Left lung (tissue), 10 donors: ENCODE data around the gene OR51F1. TPM values are rescaled to one million over a fixed set of nuclear protein-coding genes. Genes with fewer than 3 reads are reported as not detected.

Experiments
- ATAC-seq: fragments of 200-7000 bp; cut with Tn5 transposase; one replicate; pipeline ENCODE4 v1.9.1; 2020; ENCODE audit warnings: moderate library complexity
- DNase-seq, 4 donors: peaks; one replicate each; pipeline ENCODE4 v3.0.0-alpha.2; 2013 to 2020
- H3K27ac ChIP-seq, 2 donors: fragments of 200-600 bp; sonication (generic) in 1 of 2; one replicate each; pipeline versions ENCODE4 v1.5.0 to v1.8.0; 2020 to 2021
- H3K27me3 ChIP-seq, 2 donors: fragments of 200-600 bp; sonication (generic) in 1 of 2; one replicate each; pipeline versions ENCODE4 v1.5.0 to v1.8.0; 2020 to 2021
- H3K36me3 ChIP-seq, 2 donors: fragments of 200-600 bp; sonication (generic) in 1 of 2; one replicate each; pipeline versions ENCODE4 v1.5.0 to v1.8.0; 2020 to 2021
- H3K4me1 ChIP-seq, 2 donors: fragments of 200-600 bp; one replicate each; pipeline ENCODE4 v1.8.0; 2021
- H3K4me3 ChIP-seq, 2 donors: fragments of 200-600 bp; sonication (generic) in 1 of 2; one replicate each; pipeline versions ENCODE4 v1.5.0 to v1.8.0; 2020 to 2021; ENCODE audit warnings: mild to moderate bottlenecking in 1 of 2
- H3K9me3 ChIP-seq, 2 donors: fragments of 200-600 bp; sonication (generic) in 1 of 2; one replicate each; pipeline versions ENCODE4 v1.5.0 to v1.8.0; 2020 to 2021
- CTCF ChIP-seq, 2 donors: fragments of 200-600 bp; sonication (generic) in 1 of 2; IDR thresholded peaks; one replicate each; pipeline versions ENCODE4 v1.5.0 to v1.8.0; 2021; ENCODE audit warnings: antibody characterized with exemption in 2 of 2
- intact Hi-C, 2 donors: fragments of 100-400 bp; cut with DNase I; formaldehyde crosslinking; loops; one replicate each; pipeline versions ENCODE4 v1.11.2 to v1.14.2; 2022
- polyA plus RNA-seq, 6 donors: library from polyadenylated mRNA; unstranded; fragments of 120-200 nt; gene quantifications; one replicate each; pipeline ENCODE4 v1.2.1, GENCODE V29; 2013; ENCODE audit not compliant: insufficient read length in 6 of 6
- total RNA-seq, 2 donors: library from RNA; stranded (reverse); fragmentation: NEBNext Ultra II Directional; extraction: Animal tissue kit (Norgen Biotek cat#: 25700); gene quantifications; one replicate each; pipeline ENCODE4 v1.2.1, GENCODE V29; 2021
- donor health status: DM: no; HTN: yes; CAD: no.
- donor health status: DM: no; HTN: no; CAD: no.

Gene OR51F1
- total and polyA plus RNA-seq, 8 donors = not detected

GRCh38 chr11:4798427-4799183, 28.9 kb upstream of the OR51F1 start:
- H3K27ac ChIP-seq = no peak overlapping the region
- H3K9me3 ChIP-seq = no peaks in the 10 kb centered on the region
- intact Hi-C loops = no loop called here
- no peaks in the 10 kb centered on the region for H3K4me1 ChIP-seq
- TF ChIP-seq CTCF (IDR thresholded peaks at IDR 0.05) = no peak
- no peaks in the 10 kb centered on the region for H3K27me3 ChIP-seq
- H3K4me3 ChIP-seq = no peak overlapping the region
- DNase-seq (no peak), ATAC-seq (no peak)
- H3K36me3 ChIP-seq = no peaks in the 10 kb centered on the region

GRCh38 chr11:4797206-4797605, 27.5 kb upstream of the OR51F1 start:
- no peaks in the 10 kb centered on the region for H3K9me3 ChIP-seq
- intact Hi-C loops = no loop called here
- DNase-seq = no peak
- no peak for TF ChIP-seq CTCF (IDR thresholded peaks at IDR 0.05)
- H3K27me3 ChIP-seq = no peaks in the 10 kb centered on the region
- ATAC-seq = no peak
- no peaks in the 10 kb centered on the region for H3K4me1 ChIP-seq
- no peaks in the 10 kb centered on the region for H3K36me3 ChIP-seq
- no peak overlapping the region for H3K4me3 ChIP-seq
- H3K27ac ChIP-seq = no peak overlapping the region

GRCh38 chr11:4782454-4782853, 12.7 kb upstream of the OR51F1 start:
- H3K27ac ChIP-seq = no peak overlapping the region
- TF ChIP-seq CTCF (IDR thresholded peaks at IDR 0.05) = no peak
- no peak overlapping the region for H3K4me3 ChIP-seq
- ATAC-seq (no peak), DNase-seq (no peak)
- peaks cover 0 to 8% of the 10 kb centered on the region in 2 donors for H3K9me3 ChIP-seq
- H3K36me3 ChIP-seq = no peaks in the 10 kb centered on the region
- no peaks in the 10 kb centered on the region for H3K4me1 ChIP-seq
- no peaks in the 10 kb centered on the region for H3K27me3 ChIP-seq
- intact Hi-C loops = no loop called here

GRCh38 chr11:4768094-4768493, 1.6 kb downstream of the OR51F1 start:
- no peaks in the 10 kb centered on the region for H3K4me1 ChIP-seq
- no peaks in the 10 kb centered on the region for H3K36me3 ChIP-seq
- DNase-seq (no peak), ATAC-seq (no peak)
- H3K27ac ChIP-seq = no peak overlapping the region
- intact Hi-C loops = no loop called here
- no peaks in the 10 kb centered on the region for H3K9me3 ChIP-seq
- H3K4me3 ChIP-seq = no peak overlapping the region
- H3K27me3 ChIP-seq = no peaks in the 10 kb centered on the region
- no peak for TF ChIP-seq CTCF (IDR thresholded peaks at IDR 0.05)

GRCh38 chr11:4766420-4767043, 3.2 kb downstream of the OR51F1 start:
- no peak for DNase-seq
- Histone ChIP-seq H3K27ac (no peak overlapping the region), H3K27me3 (no peaks in the 10 kb centered on the region), H3K4me3 (no peak overlapping the region), H3K4me1 (no peaks in the 10 kb centered on the region), H3K9me3 (no peaks in the 10 kb centered on the region), H3K36me3 (no peaks in the 10 kb centered on the region)
- ATAC-seq = no peak
- TF ChIP-seq CTCF (IDR thresholded peaks at IDR 0.05) = no peak
- intact Hi-C loops = no loop called here
